OCI-LY1 (cell line): ENCODE results near the gene SLC47A2.

Experiments
- H2AFZ ChIP-seq: fragments of 200-600 bp; sonication (generic), shearing (Covaris generic); 2 replicates; pipeline ENCODE4 v1.6.0; 2014; ENCODE audit warnings: antibody characterized with exemption, mild to moderate bottlenecking, low read length
- H3F3A ChIP-seq: fragments of 200-600 bp; sonication (generic), shearing (Covaris generic); 2 replicates; pipeline ENCODE4 v1.6.0; 2014; ENCODE audit warnings: mild to moderate bottlenecking, antibody characterized with exemption, low read length, moderate library complexity; ENCODE audit not compliant: insufficient read depth
- H3K27ac ChIP-seq: fragments of 200-600 bp; sonication (generic); 2 replicates; pipeline ENCODE4 v1.5.1; 2014; ENCODE audit warnings: low read length, mixed run types, mild to moderate bottlenecking, low read depth; ENCODE audit not compliant: poor library complexity, severe bottlenecking
- H3K27me3 ChIP-seq: fragments of 200-600 bp; sonication (generic); 2 replicates; pipeline ENCODE4 v1.6.0; 2014; ENCODE audit warnings: antibody characterized with exemption, mild to moderate bottlenecking, low read length, moderate library complexity; ENCODE audit not compliant: insufficient read depth
- H3K36me3 ChIP-seq: fragments of 200-600 bp; sonication (generic); 2 replicates; pipeline ENCODE4 v1.6.1; 2014; ENCODE audit warnings: mild to moderate bottlenecking, antibody characterized with exemption, low read length, moderate library complexity, mixed read lengths; ENCODE audit not compliant: insufficient read depth
- H3K4me1 ChIP-seq: fragments of 200-600 bp; sonication (generic); 2 replicates; pipeline ENCODE4 v1.5.1; 2014; ENCODE audit warnings: mild to moderate bottlenecking, low read length, moderate library complexity; ENCODE audit not compliant: insufficient read depth, severe bottlenecking
- H3K4me2 ChIP-seq: fragments of 200-600 bp; sonication (generic), shearing (Covaris generic); 2 replicates; pipeline ENCODE4 v1.6.1; 2014; ENCODE audit warnings: low read length
- H3K4me3 ChIP-seq: fragments of 200-600 bp; sonication (generic); 2 replicates; pipeline ENCODE4 v1.5.1; 2014; ENCODE audit warnings: low read length, low read depth, mild to moderate bottlenecking, mixed read lengths; ENCODE audit not compliant: poor library complexity, severe bottlenecking
- H3K79me2 ChIP-seq: fragments of 200-600 bp; shearing (Covaris generic); 2 replicates; pipeline ENCODE4 v1.6.1; 2016; ENCODE audit warnings: mixed run types, low read length, mixed read lengths; ENCODE audit not compliant: insufficient read depth
- H3K9ac ChIP-seq: fragments of 200-600 bp; sonication (generic), shearing (Covaris generic); 2 replicates; pipeline ENCODE4 v1.6.1; 2014; ENCODE audit warnings: mild to moderate bottlenecking, low read length, mixed read lengths
- H3K9me2 ChIP-seq: fragments of 200-600 bp; sonication (generic), shearing (Covaris generic); 2 replicates; pipeline ENCODE4 v1.6.1; 2014; ENCODE audit warnings: low read depth, mild to moderate bottlenecking, low read length, mixed read lengths
- H3K9me3 ChIP-seq: fragments of 200-600 bp; shearing (Covaris generic); 2 replicates; pipeline ENCODE4 v1.6.1; 2014; ENCODE audit warnings: low read length, mixed read lengths
- H4K20me1 ChIP-seq: fragments of 200-600 bp; sonication (generic), shearing (Covaris generic); 2 replicates; pipeline ENCODE4 v1.6.0; 2016; ENCODE audit warnings: mild to moderate bottlenecking, low read length; ENCODE audit not compliant: insufficient read depth
- CTCF ChIP-seq: fragments of 200-600 bp; sonication (generic), shearing (Covaris generic); IDR thresholded peaks from 2 replicates; pipeline ENCODE4 v1.5.1; 2017; ENCODE audit warnings: mild to moderate bottlenecking, antibody characterized with exemption, low read length, moderate library complexity, mixed read lengths
- EZH2 ChIP-seq: fragments of 200-600 bp; sonication (generic), shearing (Covaris generic); IDR thresholded peaks from 2 replicates; pipeline ENCODE4 v1.8.0; 2017; ENCODE audit warnings: borderline replicate concordance, mixed run types, mild to moderate bottlenecking, antibody characterized with exemption, low read length, moderate library complexity, mixed read lengths

SLC47A2 gene

DNA sequence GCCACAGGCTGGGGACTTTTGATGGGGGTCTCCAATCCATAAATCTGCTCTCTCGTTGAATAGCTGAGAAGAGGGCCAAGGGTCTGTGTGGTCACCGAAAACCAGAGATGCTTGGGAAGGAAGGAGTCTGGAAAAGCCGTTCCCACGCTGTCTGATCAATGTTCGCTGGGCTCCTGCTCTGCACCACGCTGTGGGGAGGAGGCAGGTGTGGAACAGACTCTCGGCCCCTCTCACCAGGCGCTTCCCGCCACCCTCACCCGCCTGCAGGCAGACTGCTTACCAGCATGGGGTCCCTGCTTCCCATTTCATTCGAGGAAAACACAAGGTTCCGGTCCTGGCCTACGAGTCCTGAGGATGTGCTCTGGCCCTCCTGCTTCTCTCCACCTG lies 32.4 kb upstream of the SLC47A2 start:
- Histone ChIP-seq H3K79me2 (no peaks in the 10 kb centered on the region), H3K36me3 (no peaks in the 10 kb centered on the region), H2AFZ (no peak overlapping the region), H3K27ac (no peak overlapping the region), H3K9ac (no peak overlapping the region), H3K9me3 (no peaks in the 10 kb centered on the region), H3K4me2 (no peak overlapping the region), H4K20me1 (no peaks in the 10 kb centered on the region), H3K27me3 (no peaks in the 10 kb centered on the region), H3K9me2 (no peaks in the 10 kb centered on the region), H3K4me1 (no peaks in the 10 kb centered on the region), H3K4me3 (no peak overlapping the region), H3F3A (no peaks in the 10 kb centered on the region)
- TF ChIP-seq CTCF = no peak
- TF ChIP-seq EZH2 = no peak

DNA sequence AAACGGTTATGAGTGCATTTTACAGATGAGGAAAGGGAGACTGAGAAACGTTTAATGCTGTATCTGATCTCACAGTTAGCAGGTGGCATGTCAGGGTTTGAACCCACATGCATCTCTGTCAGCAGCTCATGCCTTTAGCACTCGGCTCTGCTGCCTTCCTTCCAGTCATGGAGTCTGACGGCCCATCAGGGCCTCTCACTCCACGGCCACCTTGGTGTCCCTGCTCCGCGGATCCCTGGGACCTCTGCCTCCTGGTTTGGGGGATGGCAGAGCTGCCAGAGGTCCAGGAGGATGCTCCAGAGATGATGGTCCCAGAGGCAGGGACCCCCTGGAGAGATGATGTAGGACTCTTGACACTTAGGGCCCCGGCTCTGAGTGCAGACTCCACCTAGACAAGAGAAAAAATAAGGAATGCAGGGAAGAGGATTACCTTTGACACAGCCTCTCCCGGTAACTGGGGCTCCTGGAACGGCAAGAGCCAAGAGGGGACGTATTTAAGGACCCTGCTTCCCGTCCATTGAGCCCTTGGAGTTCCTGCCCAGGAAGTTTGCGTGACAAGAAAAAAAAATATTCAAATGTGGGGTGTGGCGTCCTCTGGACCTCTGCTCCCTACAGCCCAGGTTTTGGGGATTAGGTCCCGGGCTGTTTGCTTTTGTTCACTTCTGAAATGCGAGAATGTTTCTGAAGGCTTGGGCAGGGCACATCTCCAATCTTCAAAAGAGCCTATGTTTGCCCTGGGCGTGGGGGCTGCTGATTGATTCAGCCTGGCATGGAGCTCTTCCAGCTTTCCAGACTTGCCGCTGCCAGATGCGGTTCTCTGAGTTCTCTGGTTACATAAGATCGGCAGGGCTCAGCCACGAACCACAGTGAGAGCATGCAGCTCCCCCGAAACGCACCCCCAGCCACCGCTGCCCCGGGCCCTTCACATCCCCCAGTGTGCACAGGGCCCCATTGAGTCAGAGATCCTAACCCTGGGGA lies 31.7 kb upstream of the SLC47A2 start, which contains the start of gene ALDH3A1:
ALDH3A1 (minus strand) TSS at position 470 of the 978 bp plus-strand sequence. CDS start 3,169 bp downstream, outside the sequence.
- no peaks in the 10 kb centered on the region for H3K4me1 ChIP-seq
- H3K27me3 ChIP-seq = no peaks in the 10 kb centered on the region
- no peak within 1 kb of the TSS for H3K27ac ChIP-seq
- H2AFZ ChIP-seq = no peak within 1 kb of the TSS
- no peaks in the 10 kb centered on the region for H3F3A ChIP-seq
- H3K4me2 ChIP-seq = no peak within 1 kb of the TSS
- no peak for TF ChIP-seq CTCF
- no peak for TF ChIP-seq EZH2
- H3K9me2 ChIP-seq = no peaks in the 10 kb centered on the region
- H3K79me2 ChIP-seq = no peaks in the 10 kb centered on the region
- no peak within 1 kb of the TSS for H3K4me3 ChIP-seq
- no peak within 1 kb of the TSS for H3K9ac ChIP-seq
- H4K20me1 ChIP-seq = no peaks in the 10 kb centered on the region
- H3K36me3 ChIP-seq = no peaks in the 10 kb centered on the region
- H3K9me3 ChIP-seq = no peaks in the 10 kb centered on the region

GRCh38 chr17:19747159-19747719 lies 30.9 kb upstream of the SLC47A2 start:
- H3K9ac ChIP-seq = no peak overlapping the region
- no peaks in the 10 kb centered on the region for H3K36me3 ChIP-seq
- no peaks in the 10 kb centered on the region for H3F3A ChIP-seq
- no peak overlapping the region for H3K4me2 ChIP-seq
- H3K4me1 ChIP-seq = no peaks in the 10 kb centered on the region
- H3K4me3 ChIP-seq = no peak overlapping the region
- no peak overlapping the region for H2AFZ ChIP-seq
- H3K9me2 ChIP-seq = no peaks in the 10 kb centered on the region
- H4K20me1 ChIP-seq = no peaks in the 10 kb centered on the region
- no peak overlapping the region for H3K27ac ChIP-seq
- H3K79me2 ChIP-seq = no peaks in the 10 kb centered on the region
- H3K9me3 ChIP-seq = no peaks in the 10 kb centered on the region
- no peak for TF ChIP-seq EZH2
- TF ChIP-seq CTCF = no peak
- H3K27me3 ChIP-seq = no peaks in the 10 kb centered on the region
